Muscle of arm (tissue), 12 donors: Measurements from ENCODE around the gene MST1. TPM values are rescaled to one million over a fixed set of nuclear protein-coding genes. Genes with fewer than 3 reads are reported as not detected.
A peak's percentile ranks its signal among the peaks of the same experiment; 100 is the strongest.

Experiments
- DNase-seq: peaks from one replicate; pipeline ENCODE4 v3.0.0-alpha.2; 2013
- polyA plus RNA-seq, 12 donors: library from polyadenylated mRNA; unstranded; fragments of 120-200 nt; gene quantifications; one replicate each; pipeline ENCODE4 v1.2.1, GENCODE V29; 2013; ENCODE audit not compliant: insufficient read length in 12 of 12

Gene MST1
- polyA plus RNA-seq, 12 donors: 3.8 to 63.5 (median 10.4) TPM; not detected in 1

DNA sequence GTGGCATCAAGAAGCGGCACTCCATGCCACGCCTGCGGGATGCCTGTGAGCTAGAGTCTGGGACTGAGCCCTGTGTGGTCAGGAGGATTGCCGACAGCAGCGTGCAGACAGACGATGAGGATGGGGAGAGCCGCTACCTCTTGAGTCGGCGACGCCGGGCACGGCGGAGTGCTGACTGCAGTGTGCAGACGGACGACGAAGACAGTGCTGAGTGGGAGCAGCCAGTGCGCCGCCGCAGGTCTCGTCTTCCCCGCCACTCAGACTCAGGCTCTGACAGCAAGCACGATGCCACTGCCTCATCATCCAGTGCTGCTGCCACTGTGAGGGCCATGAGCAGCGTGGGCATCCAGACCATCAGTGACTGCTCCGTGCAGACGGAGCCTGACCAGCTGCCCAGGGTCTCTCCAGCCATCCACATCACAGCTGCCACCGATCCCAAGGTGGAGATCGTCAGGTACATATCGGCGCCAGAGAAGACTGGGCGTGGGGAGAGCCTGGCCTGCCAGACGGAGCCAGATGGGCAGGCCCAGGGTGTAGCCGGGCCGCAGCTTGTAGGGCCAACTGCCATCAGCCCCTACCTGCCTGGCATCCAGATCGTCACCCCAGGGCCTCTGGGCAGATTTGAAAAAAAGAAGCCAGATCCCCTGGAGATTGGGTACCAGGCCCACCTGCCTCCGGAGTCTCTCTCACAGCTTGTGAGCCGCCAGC lies 31.9 kb downstream of the MST1 start:
- DNase-seq: no peak

DNA sequence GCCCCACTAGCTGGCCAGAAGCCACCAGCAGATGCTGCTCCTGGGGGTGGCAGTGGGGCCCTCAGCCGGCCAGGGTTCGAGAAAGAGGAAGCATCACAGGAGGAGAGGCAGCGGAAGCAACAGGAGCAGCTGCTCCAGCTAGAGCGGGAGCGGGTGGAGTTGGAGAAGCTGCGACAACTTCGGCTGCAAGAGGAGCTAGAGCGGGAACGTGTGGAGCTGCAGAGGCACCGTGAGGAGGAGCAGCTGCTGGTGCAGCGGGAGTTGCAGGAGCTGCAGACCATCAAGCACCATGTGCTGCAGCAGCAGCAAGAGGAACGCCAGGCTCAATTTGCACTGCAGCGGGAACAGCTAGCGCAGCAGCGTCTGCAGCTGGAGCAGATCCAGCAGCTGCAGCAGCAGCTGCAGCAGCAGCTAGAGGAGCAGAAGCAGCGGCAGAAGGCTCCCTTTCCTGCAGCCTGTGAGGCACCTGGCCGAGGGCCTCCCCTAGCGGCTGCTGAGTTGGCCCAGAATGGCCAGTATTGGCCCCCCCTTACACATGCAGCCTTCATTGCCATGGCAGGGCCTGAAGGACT lies 32.6 kb downstream of the MST1 start:
- DNase-seq: peak; percentile 22

DNA sequence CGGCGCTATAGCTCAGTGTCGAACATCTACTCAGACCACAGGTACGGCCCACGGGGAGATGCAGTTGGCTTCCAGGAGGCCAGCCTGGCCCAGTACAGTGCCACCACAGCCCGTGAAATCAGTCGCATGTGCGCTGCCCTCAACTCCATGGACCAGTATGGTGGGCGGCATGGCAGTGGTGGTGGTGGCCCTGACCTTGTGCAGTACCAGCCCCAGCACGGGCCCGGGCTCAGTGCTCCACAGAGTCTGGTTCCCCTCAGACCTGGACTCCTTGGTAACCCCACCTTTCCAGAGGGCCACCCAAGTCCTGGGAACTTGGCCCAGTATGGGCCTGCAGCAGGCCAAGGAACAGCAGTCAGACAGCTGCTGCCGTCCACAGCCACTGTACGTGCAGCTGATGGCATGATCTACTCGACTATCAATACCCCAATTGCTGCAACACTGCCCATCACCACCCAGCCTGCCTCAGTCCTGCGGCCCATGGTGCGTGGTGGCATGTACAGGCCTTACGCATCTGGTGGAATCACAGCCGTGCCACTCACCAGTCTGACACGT lies 33.5 kb downstream of the MST1 start:
- no peak for DNase-seq

DNA sequence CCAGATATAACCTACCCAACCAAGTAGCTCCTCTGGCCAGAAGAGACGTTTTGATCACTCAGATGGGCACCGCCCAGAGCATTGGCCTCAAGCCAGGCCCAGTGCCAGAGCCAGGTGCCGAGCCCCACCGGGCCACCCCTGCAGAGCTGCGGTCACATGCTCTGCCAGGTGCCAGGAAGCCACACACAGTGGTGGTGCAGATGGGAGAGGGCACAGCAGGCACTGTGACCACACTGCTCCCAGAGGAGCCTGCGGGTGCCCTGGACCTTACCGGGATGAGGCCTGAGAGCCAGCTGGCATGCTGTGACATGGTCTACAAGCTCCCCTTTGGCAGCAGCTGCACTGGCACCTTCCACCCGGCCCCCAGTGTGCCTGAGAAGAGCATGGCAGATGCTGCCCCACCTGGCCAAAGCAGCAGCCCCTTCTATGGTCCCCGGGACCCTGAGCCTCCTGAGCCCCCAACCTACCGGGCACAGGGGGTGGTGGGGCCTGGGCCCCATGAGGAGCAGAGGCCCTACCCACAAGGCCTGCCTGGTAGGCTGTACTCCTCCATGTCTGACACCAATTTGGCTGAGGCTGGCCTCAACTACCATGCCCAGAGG lies 34.2 kb downstream of the MST1 start:
- DNase-seq: no peak

DNA sequence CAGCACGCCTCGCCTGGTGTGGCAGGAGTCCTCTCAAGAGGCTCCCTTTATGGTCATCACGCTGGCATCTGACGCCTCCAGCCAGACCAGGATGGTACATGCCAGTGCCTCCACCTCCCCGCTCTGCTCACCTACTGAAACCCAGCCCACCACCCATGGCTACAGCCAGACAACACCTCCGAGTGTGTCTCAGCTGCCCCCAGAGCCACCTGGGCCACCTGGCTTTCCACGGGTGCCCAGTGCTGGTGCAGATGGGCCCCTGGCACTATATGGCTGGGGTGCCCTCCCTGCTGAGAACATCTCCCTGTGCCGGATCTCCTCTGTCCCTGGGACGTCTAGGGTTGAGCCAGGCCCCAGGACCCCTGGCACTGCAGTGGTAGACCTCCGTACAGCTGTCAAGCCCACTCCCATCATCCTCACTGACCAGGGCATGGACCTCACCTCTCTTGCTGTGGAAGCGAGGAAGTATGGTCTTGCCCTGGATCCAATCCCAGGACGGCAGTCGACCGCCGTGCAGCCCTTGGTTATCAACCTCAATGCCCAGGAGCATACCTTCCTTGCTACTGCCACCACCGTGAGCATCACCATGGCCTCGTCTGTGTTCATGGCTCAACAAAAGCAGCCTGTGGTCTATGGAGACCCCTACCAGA lies 35.0 kb downstream of the MST1 start:
- DNase-seq: no peak

DNA sequence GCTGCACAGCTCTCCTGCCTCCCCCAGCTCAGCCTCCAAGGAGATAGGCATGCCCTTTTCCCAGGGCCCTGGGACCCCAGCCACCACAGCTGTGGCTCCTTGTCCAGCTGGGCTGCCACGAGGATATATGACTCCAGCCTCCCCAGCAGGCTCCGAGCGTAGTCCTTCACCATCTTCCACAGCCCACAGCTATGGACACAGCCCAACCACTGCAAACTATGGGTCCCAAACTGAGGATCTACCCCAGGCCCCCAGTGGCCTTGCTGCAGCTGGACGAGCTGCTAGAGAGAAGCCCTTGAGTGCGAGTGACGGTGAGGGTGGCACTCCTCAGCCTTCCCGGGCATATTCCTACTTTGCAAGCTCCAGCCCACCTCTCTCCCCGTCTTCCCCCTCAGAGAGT lies 35.7 kb downstream of the MST1 start:
- no peak for DNase-seq

DNA sequence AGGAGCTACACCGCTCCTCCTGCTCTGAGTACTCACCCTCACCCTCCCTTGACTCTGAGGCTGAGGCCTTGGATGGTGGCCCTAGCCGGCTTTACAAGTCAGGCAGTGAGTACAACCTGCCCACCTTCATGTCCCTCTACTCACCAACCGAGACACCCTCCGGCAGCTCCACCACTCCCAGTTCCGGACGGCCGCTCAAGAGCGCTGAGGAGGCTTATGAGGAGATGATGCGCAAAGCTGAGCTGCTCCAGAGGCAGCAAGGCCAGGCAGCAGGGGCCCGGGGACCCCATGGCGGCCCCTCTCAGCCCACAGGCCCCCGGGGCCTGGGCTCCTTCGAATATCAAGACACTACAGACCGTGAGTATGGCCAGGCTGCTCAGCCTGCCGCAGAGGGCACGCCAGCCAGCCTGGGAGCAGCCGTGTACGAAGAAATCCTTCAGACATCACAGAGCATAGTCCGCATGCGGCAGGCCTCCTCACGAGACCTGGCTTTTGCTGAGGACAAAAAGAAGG lies 36.3 kb downstream of the MST1 start:
- DNase-seq: no peak

DNA sequence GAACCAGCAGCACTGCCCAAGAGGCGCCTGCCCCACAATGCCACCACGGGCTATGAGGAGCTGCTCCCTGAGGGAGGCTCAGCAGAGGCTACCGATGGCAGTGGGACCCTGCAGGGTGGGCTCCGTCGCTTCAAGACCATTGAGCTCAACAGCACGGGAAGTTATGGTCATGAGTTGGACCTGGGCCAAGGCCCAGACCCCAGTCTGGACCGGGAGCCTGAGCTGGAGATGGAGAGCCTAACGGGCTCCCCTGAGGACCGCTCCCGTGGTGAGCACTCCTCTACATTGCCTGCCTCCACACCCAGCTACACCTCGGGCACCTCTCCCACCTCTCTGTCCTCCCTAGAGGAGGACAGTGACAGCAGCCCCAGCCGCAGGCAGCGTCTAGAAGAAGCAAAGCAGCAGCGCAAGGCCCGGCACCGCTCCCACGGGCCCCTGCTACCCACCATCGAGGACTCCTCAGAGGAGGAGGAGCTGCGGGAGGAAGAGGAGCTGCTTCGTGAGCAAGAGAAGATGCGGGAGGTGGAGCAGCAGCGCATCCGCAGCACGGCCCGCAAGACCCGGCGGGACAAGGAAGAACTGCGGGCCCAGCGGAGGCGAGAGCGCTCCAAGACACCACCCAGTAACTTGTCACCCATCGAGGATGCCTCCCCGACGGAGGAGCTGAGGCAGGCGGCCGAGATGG lies 36.9 kb downstream of the MST1 start:
- no peak for DNase-seq

DNA sequence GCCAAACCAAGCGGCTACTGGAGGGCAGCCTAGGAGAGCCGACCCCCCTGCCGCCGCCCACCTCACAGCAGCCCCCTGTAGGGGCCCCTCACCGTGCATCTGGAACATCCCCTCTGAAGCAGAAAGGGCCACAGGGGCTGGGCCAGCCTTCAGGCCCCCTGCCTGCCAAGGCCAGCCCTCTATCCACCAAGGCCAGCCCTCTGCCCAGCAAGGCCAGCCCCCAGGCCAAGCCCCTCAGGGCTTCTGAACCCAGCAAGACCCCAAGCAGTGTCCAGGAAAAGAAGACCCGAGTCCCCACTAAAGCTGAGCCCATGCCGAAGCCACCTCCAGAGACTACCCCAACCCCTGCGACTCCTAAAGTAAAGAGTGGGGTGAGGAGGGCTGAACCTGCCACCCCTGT lies 38.6 kb downstream of the MST1 start:
- no peak for DNase-seq

DNA sequence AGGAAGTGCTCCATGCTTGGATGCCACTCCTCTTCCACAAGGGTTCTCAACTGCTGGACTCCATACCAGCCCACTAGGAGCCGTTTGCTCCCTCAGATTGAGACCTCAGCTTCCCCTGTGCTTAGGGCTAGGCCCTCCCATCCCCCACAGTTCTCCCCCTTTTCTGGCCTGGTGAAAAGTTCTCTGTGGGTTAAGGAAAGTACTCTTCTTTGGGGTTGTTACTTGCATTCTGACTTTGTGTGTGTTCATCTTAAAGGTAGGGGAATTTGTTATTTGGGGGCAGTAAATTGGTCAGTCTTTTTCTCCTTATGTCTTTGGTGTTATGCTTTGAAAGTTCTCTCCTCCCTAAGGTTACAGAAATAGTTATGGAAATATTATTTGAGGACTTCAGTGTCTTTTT lies 39.1 kb downstream of the MST1 start:
- no peak for DNase-seq

DNA sequence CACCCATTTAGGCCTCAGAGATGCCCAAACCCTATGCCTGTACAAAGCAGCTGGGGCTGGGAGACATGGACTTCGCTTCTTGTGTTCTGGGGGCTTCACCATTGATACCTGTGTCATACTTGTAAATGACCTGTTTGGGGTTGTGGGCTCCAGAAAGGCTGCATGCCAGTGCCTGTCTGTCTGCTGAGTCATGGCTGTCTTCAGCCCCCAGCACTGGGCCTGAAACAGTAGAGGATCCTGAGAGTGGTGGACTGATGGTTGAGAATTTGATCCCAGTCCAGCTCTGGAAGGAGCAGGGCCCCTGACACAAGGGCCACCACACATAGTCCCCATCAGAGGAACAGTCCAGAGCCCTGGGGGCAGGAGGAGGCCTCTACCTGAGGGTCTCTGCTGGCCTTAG lies 39.7 kb downstream of the MST1 start:
- DNase-seq: no peak

DNA sequence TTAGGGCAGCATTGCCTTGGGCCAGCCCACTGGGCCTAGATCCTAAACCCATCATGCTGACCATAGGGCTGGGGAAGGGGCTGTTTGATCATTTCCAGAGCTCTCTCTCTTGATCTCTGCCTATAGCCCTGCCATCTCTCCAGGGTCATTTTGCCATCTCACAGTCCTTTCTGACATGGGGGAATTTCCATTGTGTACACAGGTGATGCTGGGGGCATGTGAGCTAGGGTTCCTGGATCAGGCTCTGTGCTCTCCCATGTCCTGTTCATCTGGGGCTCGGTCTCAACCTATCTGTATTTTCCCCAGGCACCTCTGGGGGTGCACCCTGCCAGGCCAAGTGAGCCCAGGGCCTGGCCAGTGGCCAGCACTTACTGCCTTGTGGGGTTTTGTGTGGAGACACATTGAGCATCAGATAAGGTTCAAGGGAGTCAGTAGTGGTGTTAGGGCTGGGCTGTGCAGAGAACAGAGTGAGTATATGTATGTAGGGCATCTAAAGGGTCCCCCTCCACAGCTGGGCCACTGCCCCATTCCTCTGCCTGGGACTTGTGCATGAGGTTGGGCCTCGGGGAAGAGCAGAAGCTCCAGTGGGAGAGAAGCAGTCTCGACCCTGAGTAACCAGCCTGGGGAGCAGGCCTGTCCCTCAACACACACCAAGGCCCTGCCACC lies 40.8 kb downstream of the MST1 start:
- DNase-seq: no peak

DNA sequence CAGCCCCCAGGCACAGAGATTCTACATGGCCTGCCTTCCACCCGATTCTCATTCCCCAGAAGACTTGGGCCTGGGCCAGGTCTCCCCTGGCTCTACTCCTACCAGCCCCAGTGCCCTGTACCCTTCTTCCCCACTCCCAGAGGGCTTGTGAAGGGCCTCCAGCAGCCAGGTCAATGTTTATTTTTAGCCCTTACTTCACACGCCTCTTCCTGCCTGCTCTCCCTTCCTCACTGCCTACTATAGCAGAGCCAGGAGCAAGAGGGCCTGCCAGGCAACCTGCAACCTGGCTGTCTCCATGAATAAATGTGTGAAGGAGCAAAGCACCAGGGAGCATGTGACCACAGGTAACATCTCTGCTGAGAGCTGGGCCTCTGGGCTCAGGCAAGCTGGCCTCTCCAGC lies 41.5 kb downstream of the MST1 start:
- DNase-seq: no peak

DNA sequence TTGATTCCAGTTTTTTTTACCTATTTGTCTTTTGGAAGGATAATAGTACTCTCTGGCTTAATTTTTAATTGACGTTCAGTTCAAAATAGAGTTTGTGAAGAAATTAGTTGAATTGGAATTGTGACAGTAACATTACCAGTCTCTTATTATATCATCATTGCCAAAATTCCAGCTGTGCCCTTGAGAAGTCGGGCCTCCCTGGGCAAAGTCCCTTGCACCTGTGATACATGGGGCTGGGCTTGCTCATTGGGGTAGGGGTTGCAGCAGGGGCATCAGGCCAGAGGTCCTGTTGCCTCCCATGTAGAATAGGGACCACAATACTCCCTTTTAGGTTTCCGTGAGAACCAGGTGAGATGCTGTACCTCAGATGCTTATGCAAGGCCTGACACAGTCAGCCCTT lies 43.0 kb downstream of the MST1 start:
- no peak for DNase-seq

DNA sequence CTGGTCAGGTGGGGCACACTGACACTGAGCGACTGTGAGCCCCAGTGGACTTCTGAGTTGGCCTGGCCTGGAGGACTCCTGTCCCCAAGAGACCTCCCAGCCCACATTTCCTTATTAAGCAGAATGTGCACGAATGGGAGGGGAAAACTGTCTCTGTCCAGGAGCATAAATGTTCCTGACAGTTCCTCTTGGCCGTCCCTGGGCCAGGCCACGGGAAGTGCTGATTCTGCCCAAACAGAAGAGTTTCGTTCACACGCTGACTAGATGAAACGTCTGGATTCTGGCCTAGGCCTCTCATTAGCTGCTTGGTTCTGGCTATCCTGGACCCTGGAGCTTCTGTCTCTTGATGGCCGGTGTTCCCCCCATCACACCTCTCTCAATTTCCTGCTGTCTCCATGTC lies 44.6 kb downstream of the MST1 start:
- no peak for DNase-seq

DNA sequence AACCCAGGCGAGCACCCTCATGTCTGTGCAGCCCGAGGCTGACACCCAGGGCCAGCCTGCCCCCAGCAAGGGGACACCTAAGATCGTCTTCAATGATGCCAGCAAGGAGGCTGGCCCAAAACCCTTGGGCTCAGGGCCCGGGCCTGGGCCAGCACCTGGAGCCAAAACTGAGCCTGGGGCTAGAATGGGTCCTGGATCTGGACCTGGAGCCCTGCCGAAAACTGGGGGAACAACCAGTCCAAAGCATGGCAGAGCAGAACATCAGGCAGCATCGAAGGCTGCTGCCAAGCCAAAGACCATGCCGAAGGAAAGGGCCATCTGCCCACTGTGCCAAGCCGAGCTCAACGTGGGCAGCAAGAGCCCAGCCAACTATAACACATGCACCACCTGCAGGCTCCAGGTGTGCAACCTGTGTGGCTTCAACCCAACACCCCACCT lies 46.5 kb downstream of the MST1 start:
- no peak for DNase-seq

DNA sequence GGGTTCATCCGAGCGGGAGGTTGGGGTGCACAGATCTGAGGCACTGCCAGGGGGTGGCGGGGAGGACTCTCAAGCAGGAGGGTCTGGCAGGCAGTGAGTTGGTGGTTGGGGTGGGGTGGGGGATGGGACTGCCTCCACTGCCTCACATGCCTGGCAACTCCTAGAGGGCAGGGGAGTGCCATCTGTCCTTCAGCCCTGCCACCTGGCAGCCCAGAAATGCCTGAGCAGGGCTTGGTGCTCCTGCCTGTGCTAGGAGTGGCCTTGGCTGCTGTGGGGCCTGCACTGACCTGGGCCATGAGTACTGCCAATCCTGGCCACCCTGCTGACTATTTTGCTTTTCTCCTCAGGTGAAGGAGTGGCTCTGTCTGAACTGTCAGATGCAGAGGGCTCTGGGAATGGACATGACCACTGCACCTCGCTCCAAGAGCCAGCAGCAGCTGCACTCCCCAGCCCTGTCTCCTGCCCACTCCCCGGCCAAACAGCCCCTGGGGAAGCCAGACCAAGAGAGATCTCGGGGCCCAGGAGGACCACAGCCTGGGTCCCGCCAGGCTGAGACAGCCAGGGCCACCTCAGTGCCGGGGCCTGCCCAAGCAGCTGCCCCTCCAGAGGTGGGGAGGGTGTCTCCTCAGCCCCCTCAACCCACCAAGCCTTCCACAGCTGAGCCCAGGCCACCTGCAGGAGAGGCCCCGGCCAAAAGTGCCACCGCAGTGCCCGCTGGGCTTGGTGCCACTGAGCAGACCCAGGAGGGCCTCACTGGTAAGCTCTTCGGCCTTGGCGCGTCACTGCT lies 47.2 kb downstream of the MST1 start:
- no peak for DNase-seq

DNA sequence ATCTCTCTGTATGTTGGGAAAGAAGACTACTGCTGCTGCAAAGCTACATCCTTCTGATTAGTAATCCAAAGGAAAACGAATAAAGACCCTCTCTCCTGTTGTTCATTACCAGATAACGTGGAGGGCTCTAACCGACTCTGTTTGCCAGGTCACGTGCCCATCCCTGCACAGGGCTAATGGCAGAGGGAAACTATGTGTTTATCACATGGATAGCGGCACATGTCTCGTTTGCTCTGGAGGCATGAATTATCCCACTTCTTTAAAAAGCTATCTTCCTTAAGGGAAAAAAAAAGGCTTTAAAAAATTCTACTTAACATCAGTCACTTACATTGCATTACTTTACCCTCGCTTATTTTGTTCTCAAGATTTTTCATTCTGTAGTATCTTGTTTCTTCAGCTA lies 48.0 kb downstream of the MST1 start:
- DNase-seq: no peak

DNA sequence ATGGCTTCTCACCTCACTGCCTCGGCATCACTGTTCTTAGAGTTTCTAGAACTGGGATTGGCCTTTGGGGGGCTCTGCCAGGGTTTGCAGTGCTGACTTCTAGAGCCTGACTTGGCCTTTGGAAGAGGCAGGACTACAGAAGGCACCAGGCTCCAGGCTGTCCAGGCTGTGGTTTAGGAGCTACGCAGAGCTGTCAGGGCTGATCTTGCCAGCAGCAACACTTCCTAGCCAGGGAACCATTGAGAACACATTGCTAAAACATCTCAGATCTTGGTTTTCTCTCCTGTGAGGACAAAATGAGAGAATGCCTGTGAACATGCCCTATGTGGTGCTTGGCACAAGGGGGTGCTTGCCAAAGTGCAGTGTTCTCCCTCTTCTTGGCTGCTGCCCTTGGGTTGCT lies 49.7 kb downstream of the MST1 start:
- no peak for DNase-seq

DNA sequence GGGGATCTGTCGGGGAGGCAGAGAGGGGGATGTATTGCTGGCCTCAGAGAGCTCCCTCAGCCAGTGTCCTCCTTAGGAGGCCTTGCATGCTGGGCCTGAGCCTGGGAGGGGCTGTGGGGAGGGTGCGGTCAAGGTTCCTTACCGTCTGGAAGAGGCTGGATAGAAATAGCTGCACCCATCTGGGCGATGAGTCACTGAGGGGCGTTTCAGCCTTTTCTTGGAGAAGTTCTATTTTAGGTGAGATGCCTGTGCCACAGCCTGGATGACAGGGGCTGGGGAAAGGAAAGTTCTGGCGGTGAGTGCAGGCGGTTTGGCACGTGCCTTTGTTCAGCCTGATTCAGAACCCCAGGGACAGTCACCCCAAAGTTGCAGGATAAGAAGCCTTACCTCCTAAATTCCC lies 50.8 kb downstream of the MST1 start:
- no peak for DNase-seq
